Neural cell (in vitro differentiated cells): Measurements from ENCODE around the gene PTPRN2. TPM values are rescaled to one million over a fixed set of nuclear protein-coding genes. Genes with fewer than 3 reads are reported as not detected.

ENCODE experiments used
- H2AFZ ChIP-seq: fragments of 200-600, 300-800 bp; sonication (generic), shearing (Covaris generic); 2 replicates; pipeline ENCODE4 v1.6.0; 2014; ENCODE audit warnings: low read depth, mild to moderate bottlenecking, antibody characterized with exemption, low read length, moderate library complexity
- H3F3A ChIP-seq: fragments of 200-600 bp; shearing (Covaris generic); 2 replicates; pipeline ENCODE4 v1.6.1; 2016; ENCODE audit warnings: mild to moderate bottlenecking, moderate library complexity, mixed read lengths, antibody characterized with exemption, low read length; ENCODE audit not compliant: insufficient read depth, poor library complexity, severe bottlenecking
- H3K27ac ChIP-seq: fragments of 200-600, 300-800 bp; sonication (generic), shearing (Covaris generic); 2 replicates; pipeline ENCODE4 v1.5.1; 2014; ENCODE audit warnings: mild to moderate bottlenecking, low read length, moderate library complexity
- H3K27me3 ChIP-seq: fragments of 300-800, 200-600 bp; sonication (generic), shearing (Covaris generic); 2 replicates; pipeline ENCODE4 v1.6.0; 2014; ENCODE audit warnings: mild to moderate bottlenecking, low read depth, low read length, moderate library complexity; ENCODE audit not compliant: insufficient read depth
- H3K36me3 ChIP-seq: fragments of 300-800, 200-600 bp; sonication (generic), shearing (Covaris generic); 2 replicates; pipeline ENCODE4 v1.5.1; 2014; ENCODE audit warnings: mild to moderate bottlenecking, antibody characterized with exemption, low read length, moderate library complexity; ENCODE audit not compliant: insufficient read depth
- H3K4me2 ChIP-seq: fragments of 300-800, 200-600 bp; sonication (generic), shearing (Covaris generic); 2 replicates; pipeline ENCODE4 v1.6.0; 2014; ENCODE audit warnings: mild to moderate bottlenecking, low read length
- H3K4me3 ChIP-seq: fragments of 300-800, 200-600 bp; sonication (generic), shearing (Covaris generic); 2 replicates; pipeline ENCODE4 v1.5.1; 2014; ENCODE audit warnings: mild to moderate bottlenecking, low read length, moderate library complexity
- H3K79me2 ChIP-seq: fragments of 200-600 bp; shearing (Covaris generic); replicated peaks from 2 replicates; pipeline ENCODE4 v1.6.0; 2014; ENCODE audit warnings: mild to moderate bottlenecking, low read length, moderate library complexity; ENCODE audit not compliant: insufficient read depth
- H3K9ac ChIP-seq: fragments of 300-800, 200-600 bp; sonication (generic), shearing (Covaris generic); 2 replicates; pipeline ENCODE4 v1.6.1; 2016; ENCODE audit warnings: mild to moderate bottlenecking, low read length, mixed read lengths
- H3K9me2 ChIP-seq: fragments of 200-600 bp; shearing (Covaris generic); 2 replicates; pipeline ENCODE4 v1.6.1; 2016; ENCODE audit warnings: mild to moderate bottlenecking, low read length, mixed read lengths; ENCODE audit not compliant: insufficient read depth
- H3K9me3 ChIP-seq: fragments of 200-600, 300-800 bp; sonication (generic), shearing (Covaris generic); 2 replicates; pipeline ENCODE4 v1.6.1; 2016; ENCODE audit warnings: mild to moderate bottlenecking, mixed run types, low read length, moderate library complexity, mixed read lengths
- H4K20me1 ChIP-seq: fragments of 200-600 bp; shearing (Covaris generic); 2 replicates; pipeline ENCODE4 v1.6.1; 2016; ENCODE audit warnings: mild to moderate bottlenecking, mixed run types; ENCODE audit not compliant: insufficient read depth
- EP300 ChIP-seq: fragments of 450-650 bp; conservative IDR thresholded peaks from 2 replicates; pipeline ENCODE4 v1.6.1; 2014; ENCODE audit warnings: antibody characterized with exemption, mild to moderate bottlenecking, moderate library complexity; ENCODE audit not compliant: poor library complexity, severe bottlenecking
- EZH2 ChIP-seq: fragments of 200-600, 300-800 bp; shearing (Covaris generic), sonication (generic); IDR thresholded peaks from 2 replicates; pipeline ENCODE4 v1.6.1; 2014; ENCODE audit warnings: antibody characterized with exemption, low read length, borderline replicate concordance, mild to moderate bottlenecking; ENCODE audit not compliant: insufficient read depth, poor library complexity, severe bottlenecking
- MXI1 ChIP-seq: fragments of 450-650 bp; conservative IDR thresholded peaks from 2 replicates; pipeline ENCODE4 v1.6.1; 2014; ENCODE audit warnings: antibody characterized with exemption, mild to moderate bottlenecking; ENCODE audit not compliant: poor library complexity, severe bottlenecking
- POLR2AphosphoS5 ChIP-seq: IDR thresholded peaks from 2 replicates; pipeline ENCODE4 v1.6.1; 2012
- RAD21 ChIP-seq: fragments of 450-650 bp; conservative IDR thresholded peaks from 2 replicates; pipeline ENCODE4 v1.6.1; 2014; ENCODE audit warnings: antibody characterized with exemption, mild to moderate bottlenecking, moderate library complexity
- REST ChIP-seq: IDR thresholded peaks from 2 replicates; pipeline ENCODE4 v1.6.1; 2012; ENCODE audit warnings: borderline replicate concordance
- SMC3 ChIP-seq: fragments of 450-650 bp; conservative IDR thresholded peaks from 2 replicates; pipeline ENCODE4 v1.6.1; 2014; ENCODE audit warnings: antibody characterized with exemption, mild to moderate bottlenecking, moderate library complexity; ENCODE audit not compliant: poor library complexity
- TAF1 ChIP-seq: IDR thresholded peaks from 2 replicates; pipeline ENCODE4 v1.6.1; 2012; ENCODE audit warnings: low read depth
- polyA plus RNA-seq: library from polyadenylated mRNA; depleted of rRNA; stranded (reverse); fragments of >200 nt; gene quantifications from 2 replicates; pipeline ENCODE4 v1.2.3, GENCODE V29; 2014
- TF ChIP-seq, protein P1 (sequence below): fragments of 450-650 bp; IDR thresholded peaks from 2 replicates; pipeline ENCODE4 v1.5.1; 2014; ENCODE audit warnings: antibody characterized with exemption, mild to moderate bottlenecking, moderate library complexity; ENCODE audit not compliant: poor library complexity, severe bottlenecking

PTPRN2 gene
- polyA plus RNA-seq, 1 donor from 2014 or later: 31.0 TPM

- H3K9me3 ChIP-seq: no peaks in the 10 kb centered on the region
- no peak overlapping the region for H3K27ac ChIP-seq
- no peaks in the 10 kb centered on the region for H3K79me2 ChIP-seq
- H4K20me1 ChIP-seq: no peaks in the 10 kb centered on the region
- TF ChIP-seq REST (no peak), SMC3 (no peak)
- H3K9ac ChIP-seq: no peak overlapping the region
- no peaks in the 10 kb centered on the region for H3K9me2 ChIP-seq
- no peaks in the 10 kb centered on the region for H3K36me3 ChIP-seq
- no peaks in the 10 kb centered on the region for H3K27me3 ChIP-seq
- H3K4me3 ChIP-seq: no peak overlapping the region
- peaks cover 4% of the 10 kb centered on the region for H3F3A ChIP-seq
- H3K4me2 ChIP-seq: no peak overlapping the region
- H2AFZ ChIP-seq: no peak overlapping the region
Observed at GRCh38 chr7:158499082-158499455, 88.6 kb downstream of the PTPRN2 start.

DNA sequence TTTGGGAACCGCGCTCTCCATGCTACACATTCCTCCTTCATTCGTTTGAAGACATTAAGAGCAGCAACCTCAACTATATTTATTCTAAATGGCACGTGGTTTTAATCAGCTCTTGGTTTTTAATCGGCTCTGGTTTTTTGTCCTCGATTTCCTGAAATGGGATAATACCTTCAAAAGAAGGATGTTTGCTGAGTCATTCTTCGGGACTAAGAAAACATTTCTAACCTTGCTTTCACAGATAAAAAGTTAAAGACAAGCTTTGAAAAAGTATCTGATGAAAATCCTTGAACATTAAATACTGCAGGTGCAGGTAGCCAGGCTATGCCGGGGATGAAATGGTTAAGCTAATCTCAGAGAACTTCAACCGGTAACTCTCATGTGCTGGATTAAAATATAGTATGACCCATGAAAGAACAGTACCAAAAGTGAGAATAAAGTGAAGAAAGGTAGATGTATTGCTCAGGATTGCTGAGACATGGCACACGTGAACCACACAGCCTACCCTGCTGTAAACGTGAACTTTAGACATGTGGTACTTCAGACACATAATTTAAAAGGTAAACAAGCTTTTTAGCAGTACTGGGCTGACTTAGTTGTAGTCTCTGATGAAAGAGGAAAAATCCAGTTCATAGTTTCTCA, 89.1 kb downstream of the PTPRN2 start:
- Histone ChIP-seq H3K9me3 (no peaks in the 10 kb centered on the region), H3K4me2 (no peak overlapping the region), H3K9me2 (no peaks in the 10 kb centered on the region), H3K36me3 (no peaks in the 10 kb centered on the region), H2AFZ (no peak overlapping the region), H3K4me3 (no peak overlapping the region), H3K9ac (no peak overlapping the region), H4K20me1 (no peaks in the 10 kb centered on the region), H3K27me3 (no peaks in the 10 kb centered on the region), H3F3A (peaks cover 4% of the 10 kb centered on the region), H3K79me2 (no peaks in the 10 kb centered on the region), H3K27ac (no peak overlapping the region)
- no peak for TF ChIP-seq POLR2AphosphoS5
- no peak for TF ChIP-seq REST
- TF ChIP-seq EZH2: no peak
- TF ChIP-seq SMC3: no peak
- TF ChIP-seq RAD21: no peak
- TF ChIP-seq TAF1: no peak
- no peak for TF ChIP-seq MXI1
- TF ChIP-seq, protein P1, sequence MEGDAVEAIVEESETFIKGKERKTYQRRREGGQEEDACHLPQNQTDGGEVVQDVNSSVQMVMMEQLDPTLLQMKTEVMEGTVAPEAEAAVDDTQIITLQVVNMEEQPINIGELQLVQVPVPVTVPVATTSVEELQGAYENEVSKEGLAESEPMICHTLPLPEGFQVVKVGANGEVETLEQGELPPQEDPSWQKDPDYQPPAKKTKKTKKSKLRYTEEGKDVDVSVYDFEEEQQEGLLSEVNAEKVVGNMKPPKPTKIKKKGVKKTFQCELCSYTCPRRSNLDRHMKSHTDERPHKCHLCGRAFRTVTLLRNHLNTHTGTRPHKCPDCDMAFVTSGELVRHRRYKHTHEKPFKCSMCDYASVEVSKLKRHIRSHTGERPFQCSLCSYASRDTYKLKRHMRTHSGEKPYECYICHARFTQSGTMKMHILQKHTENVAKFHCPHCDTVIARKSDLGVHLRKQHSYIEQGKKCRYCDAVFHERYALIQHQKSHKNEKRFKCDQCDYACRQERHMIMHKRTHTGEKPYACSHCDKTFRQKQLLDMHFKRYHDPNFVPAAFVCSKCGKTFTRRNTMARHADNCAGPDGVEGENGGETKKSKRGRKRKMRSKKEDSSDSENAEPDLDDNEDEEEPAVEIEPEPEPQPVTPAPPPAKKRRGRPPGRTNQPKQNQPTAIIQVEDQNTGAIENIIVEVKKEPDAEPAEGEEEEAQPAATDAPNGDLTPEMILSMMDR: no peak
- TF ChIP-seq EP300: no peak
